Brain microvascular endothelial cell (primary cell): ENCODE results near the gene ZBTB7C.

Experiments used
- DNase-seq: peaks from one replicate; pipeline ENCODE4 v3.0.0-alpha.2; 2020
- H3K27ac ChIP-seq: fragments of 250-450 bp; sonication (Bioruptor Pico); 2 replicates; pipeline ENCODE4 v1.5.1; 2020; ENCODE audit warnings: mild to moderate bottlenecking, moderate library complexity
- H3K27me3 ChIP-seq: fragments of 250-450 bp; sonication (Bioruptor Pico); replicated peaks from 2 replicates; pipeline ENCODE4 v1.5.1; 2020; ENCODE audit warnings: mild to moderate bottlenecking
- H3K36me3 ChIP-seq: fragments of 250-450 bp; sonication (Bioruptor Pico); replicated peaks from 2 replicates; pipeline ENCODE4 v1.5.1; 2020; ENCODE audit warnings: mild to moderate bottlenecking
- H3K4me3 ChIP-seq: 2 replicates; pipeline ENCODE4 v1.5.1; 2011; ENCODE audit warnings: low read depth, mild to moderate bottlenecking, control low read depth, low read length, moderate library complexity
- CTCF ChIP-seq: IDR thresholded peaks from 2 replicates; pipeline ENCODE4 v1.5.1; 2011; ENCODE audit warnings: low read depth, mild to moderate bottlenecking, moderate library complexity, low read length, control low read depth, inconsistent platforms; ENCODE audit errors: missing control alignments
- in situ Hi-C: cut with HindIII; loops from 2 replicates; pipeline ENCODE4 v1.10.0; 2017; ENCODE audit warnings: low sequenced_read_pairs, low pct_ligation_motif_present

The ZBTB7C gene

GRCh38 chr18:48228841-48229240, 180.3 kb downstream of the ZBTB7C start:
- no peak for DNase-seq
- no peak overlapping the region for H3K27ac ChIP-seq
- in situ Hi-C loops: loop anchor here (25.0 kb wide), 1 partner anchor 208 kb away; no protein-coding TSS in a partner anchor
- TF ChIP-seq CTCF: no peak
- no peaks in the 10 kb centered on the region for H3K36me3 ChIP-seq
- no peak overlapping the region for H3K4me3 ChIP-seq
- H3K27me3 ChIP-seq: peaks cover 6% of the 10 kb centered on the region

- no peak for DNase-seq
- H3K4me3 ChIP-seq: no peak overlapping the region
- H3K27ac ChIP-seq: no peak overlapping the region
- TF ChIP-seq CTCF: no peak
- in situ Hi-C loops: loop anchor here (25.0 kb wide), 1 partner anchor 209 kb away; no protein-coding TSS in a partner anchor
- peaks cover 6% of the 10 kb centered on the region for H3K27me3 ChIP-seq
- no peaks in the 10 kb centered on the region for H3K36me3 ChIP-seq
These were observed 180.9 kb downstream of the ZBTB7C start for GRCh38 chr18:48228301-48228715.

- Histone ChIP-seq H3K36me3 (no peaks in the 10 kb centered on the region), H3K4me3 (no peak overlapping the region), H3K27me3 (peaks cover 6% of the 10 kb centered on the region), H3K27ac (no peak overlapping the region)
- in situ Hi-C loops: loop anchor here (25.0 kb wide), 1 partner anchor 210 kb away; no protein-coding TSS in a partner anchor
- DNase-seq: no peak
- no peak for TF ChIP-seq CTCF
These were observed 182.0 kb downstream of the ZBTB7C start for GRCh38 chr18:48227206-48227605.

- Histone ChIP-seq H3K27me3 (peaks cover 6% of the 10 kb centered on the region), H3K4me3 (no peak overlapping the region), H3K36me3 (no peaks in the 10 kb centered on the region), H3K27ac (no peak overlapping the region)
- DNase-seq: no peak
- in situ Hi-C loops: loop anchor here (25.0 kb wide), 1 partner anchor 211 kb away; no protein-coding TSS in a partner anchor
- TF ChIP-seq CTCF: no peak
These were observed 182.8 kb downstream of the ZBTB7C start for GRCh38 chr18:48226401-48226800.

- H3K36me3 ChIP-seq: no peaks in the 10 kb centered on the region
- no peak for TF ChIP-seq CTCF
- no peak overlapping the region for H3K4me3 ChIP-seq
- DNase-seq: peak; percentile 17
- in situ Hi-C loops: no loop called here
- H3K27ac ChIP-seq: no peak overlapping the region
- peaks cover 2% of the 10 kb centered on the region for H3K27me3 ChIP-seq
These were observed 187.1 kb downstream of the ZBTB7C start for GRCh38 chr18:48222118-48222517.
